Stimulated activated CD4-positive, alpha-beta T cell treated with anti-CD3 and anti-CD28 coated beads, TNF-alpha, amount 100 ng/mL, for 1 hour (primary cell): ENCODE measurements around the gene NRXN3.

Source experiments
- DNase-seq, 3 donors: peaks; one replicate each; pipeline ENCODE4 v3.0.0-alpha.2; 2020; ENCODE audit warnings: low read depth in 3 of 3, low spot score in 1 of 3

The NRXN3 gene

DNA sequence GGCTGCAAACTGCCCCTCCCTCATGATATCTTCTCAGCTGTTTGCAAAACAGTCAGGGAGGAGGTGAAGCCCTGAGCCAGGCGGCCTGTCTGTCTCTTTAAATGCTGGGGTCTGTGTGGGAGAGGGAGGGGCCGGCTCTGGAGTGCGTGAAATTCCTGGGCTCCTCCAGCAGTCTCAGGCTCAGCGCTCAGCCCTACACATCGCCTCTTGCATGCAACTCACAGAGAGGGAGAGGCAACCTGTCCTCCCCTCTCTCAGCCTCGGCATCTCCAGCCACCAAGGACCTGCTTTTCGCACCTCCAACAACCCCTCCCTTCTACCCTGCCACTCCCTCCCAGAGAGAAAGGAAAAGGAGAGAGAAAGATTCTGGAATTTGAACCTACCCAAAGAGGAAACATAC is at the start of gene NRXN3:
Gene NRXN3 (plus strand): TSS at position 171 of the 400 bp plus-strand sequence. CDS start 72,721 bp downstream, outside the sequence.
- no peak for DNase-seq

DNA sequence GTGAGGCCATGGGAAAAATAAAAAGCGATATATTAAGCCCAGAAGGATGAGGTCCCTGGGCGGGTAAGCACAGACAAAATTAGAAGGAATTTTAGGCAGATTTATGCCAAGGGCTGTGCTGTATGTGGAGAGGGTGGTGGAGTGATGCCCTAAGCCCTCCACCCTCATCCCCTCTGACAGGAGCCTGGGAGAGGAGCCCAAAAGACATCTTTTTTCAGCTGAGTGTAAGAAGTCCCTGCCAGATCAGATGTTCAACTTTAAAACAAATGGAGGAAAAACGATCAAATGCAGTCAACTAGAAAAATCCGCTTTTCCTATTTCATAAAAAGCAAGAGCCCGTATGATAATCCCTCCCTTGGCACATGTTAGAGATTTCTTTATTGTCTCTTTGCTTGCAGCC is 47.7 kb upstream of the NRXN3 start:
- no peak for DNase-seq

DNA sequence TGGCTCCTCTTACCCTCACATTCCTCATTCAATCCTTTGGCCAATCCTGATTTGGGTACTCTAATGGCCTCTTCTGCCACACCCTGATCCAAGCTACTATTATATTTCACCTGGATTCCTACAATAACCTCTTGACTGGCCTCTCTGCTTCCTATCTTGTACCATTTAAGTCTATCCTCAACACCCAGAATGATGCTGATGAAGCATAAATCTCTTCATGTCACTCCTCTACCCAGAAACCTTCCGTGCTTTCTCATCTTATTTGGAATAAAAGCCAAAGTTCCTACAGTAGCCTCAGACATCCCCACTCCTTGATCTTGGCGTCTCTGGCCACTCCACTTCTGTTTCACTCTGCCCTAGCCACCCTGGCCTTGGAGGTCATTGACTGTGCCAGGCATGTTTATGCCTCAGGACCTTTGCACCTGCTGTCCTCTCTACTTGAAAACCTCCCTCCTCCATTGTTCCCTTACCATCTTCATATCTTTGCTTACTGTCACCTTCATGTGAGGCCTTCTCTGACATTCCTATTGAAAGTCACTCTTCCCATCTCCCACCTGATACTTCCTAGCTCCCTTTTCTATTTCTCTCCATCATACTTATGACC is 46.4 kb upstream of the NRXN3 start:
- DNase-seq = no peak

DNA sequence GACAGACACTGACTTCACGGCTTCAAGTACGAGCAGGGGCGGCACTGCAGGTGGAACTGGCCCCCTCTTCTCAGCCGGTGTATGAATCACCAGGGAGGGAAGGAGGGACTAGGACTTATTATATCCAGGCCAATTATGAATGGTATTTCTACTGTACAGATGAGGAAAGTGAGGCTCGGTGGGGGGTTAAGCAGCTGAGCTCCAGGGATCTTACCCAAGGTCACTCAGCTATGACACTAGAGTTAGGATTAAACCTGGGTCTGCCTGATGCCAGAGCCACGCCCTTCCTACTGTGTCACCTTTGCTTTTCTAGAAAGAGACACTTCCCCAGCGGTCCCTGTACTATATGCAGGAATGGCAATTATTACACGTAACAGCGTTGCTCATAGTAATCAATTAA is 42.2 kb upstream of the NRXN3 start:
- no peak for DNase-seq

DNA sequence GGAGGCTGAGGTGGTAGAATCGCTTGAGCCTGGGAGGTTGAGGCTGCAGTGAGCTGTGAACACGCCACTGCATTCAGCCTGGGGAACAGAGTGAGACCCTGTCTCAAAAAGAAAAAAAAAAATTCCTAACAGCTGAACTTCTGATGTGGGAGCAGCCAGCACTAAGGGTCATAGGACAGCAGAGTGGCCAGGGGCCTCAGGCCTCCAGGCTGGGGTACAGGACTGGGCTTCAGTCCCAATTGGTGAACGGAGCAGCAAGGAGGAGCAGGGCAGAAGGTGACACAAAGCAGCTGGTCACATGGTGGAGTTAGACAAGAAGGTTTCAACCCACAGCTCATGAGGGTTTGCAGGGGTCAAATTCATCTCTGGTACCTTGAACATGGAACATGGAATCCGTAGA is 40.8 kb upstream of the NRXN3 start:
- DNase-seq = no peak

DNA sequence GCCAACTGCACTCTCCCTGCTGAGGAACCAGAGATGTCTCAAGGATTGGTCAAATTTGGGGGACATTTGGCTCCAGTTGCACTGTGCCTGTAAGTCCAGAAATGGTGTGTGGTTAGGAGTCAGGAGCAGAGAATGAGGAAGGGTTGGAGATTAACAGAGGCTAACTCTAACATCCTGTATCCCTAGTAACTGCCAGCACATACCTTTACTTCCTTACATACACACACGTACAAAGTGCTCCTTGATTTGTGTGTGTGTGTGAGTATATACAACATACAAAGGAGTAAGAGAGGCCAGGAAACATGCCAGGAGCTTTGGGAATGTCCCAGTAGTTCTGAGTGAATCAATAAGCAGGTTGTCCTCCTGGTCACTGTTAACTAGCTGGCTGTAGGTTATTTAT is 39.8 kb upstream of the NRXN3 start:
- DNase-seq = no peak

DNA sequence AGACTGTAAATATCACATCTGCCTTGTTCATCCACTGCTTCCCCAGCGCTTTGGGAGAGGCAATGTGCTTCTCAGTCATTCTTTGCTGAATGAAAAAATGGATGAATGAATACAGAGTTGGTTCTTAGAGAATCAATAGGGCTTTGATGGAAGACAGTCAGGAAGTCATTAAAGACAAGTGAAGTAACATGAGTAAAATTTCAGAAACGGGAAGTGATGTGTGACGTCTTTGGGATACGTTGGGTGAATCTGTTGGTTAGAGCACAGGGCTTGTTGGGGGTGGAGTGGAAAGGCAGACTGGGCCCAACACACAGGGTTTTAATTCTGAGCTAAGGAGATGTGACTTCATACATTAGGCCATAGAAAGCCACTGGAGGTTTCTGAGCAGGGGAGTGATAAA is 39.0 kb upstream of the NRXN3 start:
- DNase-seq = no peak

DNA sequence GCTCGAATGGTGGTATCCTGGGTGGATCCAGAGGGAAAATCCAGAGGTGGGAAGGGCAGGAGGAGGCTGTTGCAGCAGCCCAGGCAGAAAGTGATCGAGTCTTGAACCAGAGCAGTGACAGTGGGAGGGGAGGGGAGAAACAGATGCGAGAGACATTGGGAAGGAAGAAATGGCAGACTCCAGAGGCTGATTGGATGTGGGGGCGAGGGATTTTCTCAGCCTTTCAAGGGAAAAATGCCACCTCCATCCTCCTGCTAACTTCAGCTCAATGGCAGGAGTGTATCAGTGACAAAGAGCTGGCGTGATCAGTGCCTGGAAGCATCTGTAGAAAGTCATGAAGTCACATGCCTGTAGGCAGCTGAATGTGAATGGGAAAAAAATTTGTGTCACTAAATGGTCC is 38.6 kb upstream of the NRXN3 start:
- no peak for DNase-seq

DNA sequence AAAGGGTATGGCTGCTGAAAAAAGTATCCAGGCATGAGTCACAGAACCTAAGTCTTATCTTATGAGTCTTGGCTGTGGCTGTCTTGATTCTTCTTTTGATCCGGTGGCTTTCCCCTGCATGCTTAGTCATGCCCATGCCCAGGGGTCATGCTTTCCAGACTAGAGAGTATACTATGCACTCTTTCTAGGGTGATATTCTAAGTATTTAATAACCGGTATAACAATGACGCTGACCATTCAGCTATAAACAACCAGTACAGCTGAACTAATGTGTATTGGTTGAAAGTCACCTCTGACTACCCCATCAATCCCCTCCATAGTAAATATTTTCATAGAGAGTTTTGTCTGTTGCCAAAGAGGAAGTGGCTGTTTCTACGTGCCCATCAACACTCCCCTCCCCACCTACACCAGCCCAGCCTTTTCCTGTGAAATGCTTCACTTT is 34.7 kb upstream of the NRXN3 start:
- no peak for DNase-seq

DNA sequence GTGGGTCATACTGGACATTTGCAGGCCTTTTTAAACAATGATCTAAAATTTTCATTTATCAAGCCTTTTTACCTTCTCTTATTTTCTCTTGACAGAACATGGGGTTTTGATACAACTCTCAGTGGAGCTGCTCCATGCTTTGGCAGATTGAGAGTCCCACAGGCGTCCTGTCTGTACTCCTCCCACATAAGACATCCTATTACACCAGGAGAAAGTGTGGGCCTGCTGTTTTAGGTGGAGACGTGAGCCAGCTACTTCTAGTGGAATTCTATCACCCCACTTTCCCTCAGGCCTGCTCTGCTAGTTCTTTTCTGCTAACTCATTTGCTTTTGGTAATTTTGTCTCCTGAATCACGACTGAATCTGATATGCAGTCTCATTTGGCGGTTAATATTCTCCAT is 33.5 kb upstream of the NRXN3 start:
- DNase-seq = no peak

DNA sequence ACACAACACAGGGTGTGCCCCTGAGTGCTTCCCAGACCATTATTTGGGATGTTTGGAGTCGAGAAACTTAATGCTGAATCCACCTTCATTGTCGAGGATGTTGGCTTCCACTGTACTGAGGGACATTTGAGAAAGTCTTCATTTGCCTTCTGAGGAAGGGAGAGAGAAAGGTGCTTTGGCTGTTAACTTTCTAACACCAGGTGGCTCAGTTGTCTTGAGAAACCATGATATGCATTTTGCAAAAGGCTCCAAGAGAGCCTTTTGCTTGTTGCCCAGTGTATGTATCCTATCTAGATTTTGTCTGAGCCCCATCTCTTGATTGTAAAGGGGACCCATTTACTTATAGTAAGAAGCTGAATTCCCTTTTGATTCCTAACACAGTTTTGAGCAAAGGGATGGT is 28.6 kb upstream of the NRXN3 start:
- DNase-seq = no peak

DNA sequence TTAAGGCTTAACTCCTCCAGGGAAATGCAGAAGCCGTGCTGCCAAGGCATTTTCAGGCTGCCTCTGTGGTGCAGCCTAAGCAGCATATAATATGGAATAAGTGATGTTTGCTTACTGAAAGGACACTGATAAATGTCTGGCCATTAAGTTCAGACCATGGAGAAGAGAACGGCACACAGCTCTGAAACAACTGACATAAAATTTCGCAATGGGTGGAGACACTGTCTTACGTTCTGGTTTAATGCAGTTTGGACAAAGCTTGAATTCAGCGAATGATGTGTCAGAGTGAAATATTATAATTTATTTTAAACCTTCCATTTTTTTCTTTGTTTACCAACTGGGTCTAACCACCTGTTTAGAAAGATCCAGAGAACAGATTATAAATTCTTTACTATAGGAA is 27.2 kb upstream of the NRXN3 start:
- no peak for DNase-seq

DNA sequence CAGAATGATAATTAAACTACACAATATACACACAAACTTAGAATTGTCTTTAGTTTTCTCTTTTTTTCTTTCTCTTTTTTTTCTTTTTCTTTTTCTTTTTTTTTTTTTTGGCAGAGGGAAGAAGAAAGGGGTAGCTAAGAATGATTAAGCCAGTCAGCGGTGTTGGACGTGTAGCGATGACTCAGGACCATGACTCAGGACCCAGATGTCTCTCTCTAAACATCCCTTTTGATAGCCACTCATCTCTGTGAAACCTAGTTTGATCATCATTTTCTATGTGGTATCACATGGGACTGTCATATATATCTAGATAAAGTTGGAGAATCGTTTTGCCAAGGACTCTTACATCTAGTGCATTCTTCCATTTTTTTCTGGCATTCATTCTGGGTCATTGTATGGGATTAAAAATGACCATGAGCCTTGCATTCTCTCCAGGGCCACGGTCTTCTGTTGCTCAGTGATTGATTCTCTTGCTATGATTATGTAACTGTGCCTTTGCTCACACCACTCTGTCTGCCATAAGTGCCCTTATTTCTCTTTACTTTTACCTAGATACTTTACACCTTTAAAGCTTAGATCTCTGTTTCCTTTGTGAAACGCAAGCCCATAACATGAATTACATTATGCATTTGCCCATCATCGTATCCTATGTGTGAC is 26.6 kb upstream of the NRXN3 start:
- DNase-seq = no peak

DNA sequence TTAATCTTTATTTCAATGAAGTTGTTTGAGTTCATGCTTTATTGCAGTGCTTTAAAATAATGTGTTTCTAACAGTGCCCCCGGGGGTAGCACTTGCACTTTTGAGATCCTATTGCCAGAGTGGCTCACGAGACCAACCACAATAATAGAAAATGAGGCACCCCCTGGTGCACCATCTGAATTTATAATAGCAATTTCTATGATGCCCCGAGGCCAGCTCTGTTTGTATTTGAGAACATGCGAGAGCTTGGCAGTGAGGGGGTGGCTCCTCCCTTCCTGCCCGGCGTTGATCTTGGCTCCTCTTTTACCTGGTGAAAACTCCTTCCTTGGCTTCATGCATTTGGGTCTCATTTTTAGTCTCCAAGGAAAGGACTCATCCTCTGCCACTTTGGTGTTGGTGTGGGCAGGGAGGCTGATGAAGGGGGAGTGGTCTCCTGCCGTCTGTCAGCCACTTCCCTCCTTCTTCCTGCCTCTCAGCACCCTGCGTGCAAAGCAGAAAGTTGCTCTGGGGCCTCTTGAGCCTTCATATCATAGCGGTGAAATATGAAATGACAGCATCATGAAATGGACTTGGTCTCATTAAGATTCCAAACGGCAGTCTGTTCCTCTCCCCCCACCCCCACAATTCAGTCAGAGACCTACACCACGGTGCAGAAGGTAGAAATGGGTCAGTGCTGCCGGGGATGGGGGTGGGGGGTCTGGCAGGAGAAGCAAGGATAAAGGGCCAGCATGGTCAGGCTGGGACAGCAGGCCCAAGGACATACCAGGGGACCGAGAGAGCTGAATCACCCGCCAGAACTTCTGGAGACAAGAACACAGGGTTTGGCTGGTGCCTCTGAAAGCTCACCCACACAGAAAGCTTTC is 17.7 kb upstream of the NRXN3 start:
- DNase-seq = no peak

DNA sequence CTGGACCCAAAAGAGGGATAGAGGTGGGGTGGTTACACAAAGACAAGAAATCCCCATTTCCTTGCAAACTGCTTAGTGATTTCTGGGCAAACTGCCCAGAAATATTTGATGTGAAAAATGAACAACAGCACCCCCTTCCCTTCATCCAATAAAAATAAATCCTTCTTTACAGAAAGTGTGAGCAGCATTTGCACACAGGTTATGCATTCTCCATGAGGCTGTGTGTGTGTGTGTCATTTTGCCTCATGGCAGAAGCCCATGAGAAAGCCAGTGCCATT is 17.2 kb upstream of the NRXN3 start:
- DNase-seq = no peak

DNA sequence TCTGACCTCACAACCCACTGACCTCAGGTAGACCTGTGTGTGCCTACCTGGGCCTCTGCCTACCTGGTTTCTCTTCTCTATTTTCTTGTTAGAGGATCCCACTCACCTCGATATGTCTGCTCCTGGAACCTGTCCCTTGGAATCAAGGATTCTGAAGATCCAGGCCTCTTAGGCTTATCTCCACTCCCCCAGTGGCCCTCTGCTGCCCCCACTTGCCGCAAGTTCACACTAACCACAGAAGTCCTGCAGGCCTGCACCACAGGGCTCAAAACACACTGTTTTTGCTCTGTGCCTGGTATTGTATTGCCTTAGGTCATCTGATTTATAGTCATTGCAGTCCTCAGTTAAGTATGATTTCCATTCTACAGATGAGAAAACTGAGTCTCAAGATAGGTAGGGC is 15.3 kb upstream of the NRXN3 start:
- no peak for DNase-seq

DNA sequence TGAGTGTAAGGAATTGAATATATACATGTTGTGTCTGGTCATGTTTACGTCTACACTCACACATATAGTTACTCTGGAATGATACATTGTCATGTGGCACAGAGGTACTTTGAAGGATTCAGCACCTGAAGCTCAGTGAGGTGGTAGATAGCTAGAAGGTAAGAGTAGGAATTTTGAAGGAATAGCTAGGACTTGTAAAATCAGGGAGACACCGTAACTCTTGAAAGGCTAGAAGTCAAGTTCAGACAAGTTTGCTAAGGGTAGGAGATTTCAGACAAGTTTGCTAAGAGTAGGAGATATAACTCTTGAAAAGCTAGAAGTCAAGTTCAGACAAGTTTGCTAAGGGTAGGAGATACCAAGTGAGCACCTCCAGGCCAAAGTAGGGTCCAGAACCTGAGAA is 14.0 kb upstream of the NRXN3 start:
- DNase-seq = no peak

DNA sequence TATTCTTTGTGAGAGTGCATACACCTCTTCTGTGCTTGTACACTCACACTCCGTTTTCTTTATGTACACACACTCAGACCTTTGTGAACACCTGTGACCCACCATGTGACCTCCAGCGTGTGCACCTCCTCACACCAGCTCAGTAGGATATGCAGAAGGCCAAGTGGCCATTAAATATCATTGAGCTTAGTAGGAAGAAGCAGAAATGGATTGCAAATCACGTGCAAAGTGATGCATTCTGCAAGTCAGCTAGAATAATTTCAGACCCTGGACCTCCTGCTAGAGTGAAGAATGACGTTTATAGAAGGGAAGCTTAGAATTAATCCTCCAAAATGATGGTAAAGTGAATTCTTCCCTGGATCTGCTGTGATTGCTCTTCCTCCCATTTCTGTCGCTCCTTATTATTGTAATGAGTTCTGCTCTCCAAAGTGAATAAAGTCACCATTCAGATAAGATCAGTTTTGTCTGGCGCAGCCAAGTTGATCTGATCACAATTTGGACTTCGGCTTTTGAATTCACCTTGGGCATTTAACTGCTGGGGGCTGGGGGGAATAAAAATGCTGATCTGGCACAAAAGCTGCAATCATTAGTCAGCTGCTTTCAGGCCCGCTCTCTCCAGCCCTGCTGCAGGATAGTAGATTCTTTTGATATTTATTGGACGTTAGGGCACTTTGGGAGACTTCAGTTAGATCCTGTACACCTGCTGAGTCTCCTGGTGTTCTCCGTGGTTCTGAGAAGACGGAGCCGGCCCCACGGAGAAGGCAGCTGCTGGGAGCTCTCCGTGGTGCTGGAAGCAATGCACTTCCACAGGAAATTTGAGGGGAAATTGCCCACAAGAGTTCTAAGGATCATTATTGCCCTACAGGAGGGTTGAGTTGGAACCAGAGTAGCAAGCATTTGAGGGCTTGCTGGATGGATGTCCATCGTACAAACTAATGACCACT is 12.4 kb upstream of the NRXN3 start:
- no peak for DNase-seq

DNA sequence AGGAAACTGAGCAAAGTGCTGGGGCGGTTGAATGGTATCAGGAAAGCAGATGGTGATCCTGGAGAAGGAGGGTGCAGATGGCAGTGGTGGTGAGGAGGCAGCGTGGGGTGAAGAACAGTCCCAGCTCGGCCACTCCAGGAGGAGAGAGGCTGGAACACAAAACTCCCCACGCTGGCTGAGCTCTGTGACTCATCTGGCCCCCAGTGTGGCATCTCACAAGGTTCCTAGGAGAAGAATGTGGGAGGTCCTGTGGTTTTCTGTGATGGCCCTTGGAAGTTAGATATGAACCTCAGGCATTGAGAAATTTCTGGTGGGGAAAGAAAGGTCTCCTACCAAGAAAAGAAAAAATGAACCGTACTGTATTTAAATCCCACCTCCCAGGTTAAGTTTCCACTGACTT is 8.0 kb upstream of the NRXN3 start:
- DNase-seq = no peak

DNA sequence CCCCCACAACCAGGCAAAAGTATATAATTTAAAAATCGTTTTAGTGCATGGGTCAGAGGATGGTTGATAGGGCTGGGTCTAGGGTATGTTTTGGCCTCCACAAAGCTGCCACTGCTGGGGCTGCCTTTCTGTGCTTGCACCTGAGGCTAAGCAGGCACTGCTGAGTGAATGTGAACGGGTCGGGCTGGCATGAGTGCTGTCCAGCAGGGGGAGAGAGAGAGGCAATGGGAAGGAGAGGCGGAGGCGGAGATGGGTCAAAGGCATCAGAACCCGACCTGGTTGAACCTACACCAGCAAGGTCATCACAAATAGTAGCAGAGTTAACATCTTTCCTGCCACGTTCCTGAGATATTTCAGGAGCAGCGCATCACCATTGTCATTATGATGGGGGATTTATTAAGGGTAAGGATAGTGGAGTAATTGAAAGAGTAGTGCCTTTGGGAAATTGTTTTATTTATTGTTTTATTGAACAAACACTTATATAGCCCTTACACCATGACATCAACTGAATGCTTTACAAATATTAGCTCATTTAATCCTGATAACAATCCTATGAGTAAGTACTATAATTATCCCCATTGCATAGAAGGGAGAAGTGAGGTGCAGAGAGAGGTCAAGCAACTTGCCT is 5.8 kb upstream of the NRXN3 start:
- no peak for DNase-seq

DNA sequence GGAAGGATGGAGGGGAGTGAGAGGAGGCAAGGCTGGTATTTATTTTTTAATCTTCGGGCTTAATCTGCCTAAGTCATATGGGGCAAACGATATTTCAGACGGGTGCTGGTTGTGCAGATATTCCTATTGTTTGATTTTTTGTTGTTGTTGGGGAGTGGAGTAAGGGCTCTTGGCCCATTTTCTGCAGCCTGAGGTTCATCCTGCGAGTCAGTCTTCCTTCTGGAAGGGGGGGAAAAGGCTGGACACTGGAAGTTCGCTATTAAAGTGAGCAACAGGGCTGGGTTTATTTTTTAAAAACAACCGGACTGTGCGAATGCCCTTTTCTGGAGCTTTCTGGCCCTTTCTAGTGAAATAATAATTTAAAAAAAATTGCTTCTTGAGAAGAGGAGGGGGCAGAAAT is 2.3 kb downstream of the NRXN3 start:
- DNase-seq = no peak
